Right atrium auricular region (tissue), 2 donors: ENCODE measurements around the gene LIPK. TPM values are rescaled to one million over a fixed set of nuclear protein-coding genes. Genes with fewer than 3 reads are reported as not detected.

ENCODE experiments used
- DNase-seq: peaks from one replicate; pipeline ENCODE4 v3.0.0-alpha.2; 2019; ENCODE audit warnings: low spot score
- H3K27ac ChIP-seq, 2 donors: fragments of 200-600 bp; sonication (generic); 1 replicate in 1 of 2; 2 replicates in 1 of 2; pipeline ENCODE4 v1.5.1; 2016 to 2019
- H3K27me3 ChIP-seq, 2 donors: fragments of 200-600 bp; sonication (generic); one replicate each; pipeline versions ENCODE4 v1.5.1 to v1.6.0; 2017 to 2019
- H3K36me3 ChIP-seq: fragments of 200-600 bp; sonication (generic); one replicate; pipeline ENCODE4 v1.5.1; 2016
- H3K4me1 ChIP-seq, 2 donors: fragments of 200-600 bp; sonication (generic); one replicate each; pipeline versions ENCODE4 v1.5.1 to v1.6.0; 2017 to 2019
- H3K4me3 ChIP-seq, 2 donors: fragments of 200-600 bp; sonication (generic); 1 replicate in 1 of 2; 2 replicates in 1 of 2; pipeline ENCODE4 v1.5.1; 2017 to 2019; ENCODE audit warnings: mild to moderate bottlenecking in 1 of 2, moderate library complexity in 1 of 2
- H3K9me3 ChIP-seq, 2 donors: fragments of 200-600 bp; sonication (generic); one replicate each; pipeline ENCODE4 v1.5.1; 2019
- CTCF ChIP-seq, 2 donors: fragments of 200-600 bp; sonication (generic); IDR thresholded peaks; one replicate each; pipeline ENCODE4 v1.5.1; 2019; ENCODE audit warnings: antibody characterized with exemption in 2 of 2
- total RNA-seq, 2 donors: library from RNA; depleted of rRNA; stranded (reverse); fragments of >200 nt; gene quantifications; one replicate each; pipeline ENCODE4 v1.1.0, GENCODE V29; 2016

Gene LIPK
- total RNA-seq, 2 donors from 2014 or later = not detected

DNA sequence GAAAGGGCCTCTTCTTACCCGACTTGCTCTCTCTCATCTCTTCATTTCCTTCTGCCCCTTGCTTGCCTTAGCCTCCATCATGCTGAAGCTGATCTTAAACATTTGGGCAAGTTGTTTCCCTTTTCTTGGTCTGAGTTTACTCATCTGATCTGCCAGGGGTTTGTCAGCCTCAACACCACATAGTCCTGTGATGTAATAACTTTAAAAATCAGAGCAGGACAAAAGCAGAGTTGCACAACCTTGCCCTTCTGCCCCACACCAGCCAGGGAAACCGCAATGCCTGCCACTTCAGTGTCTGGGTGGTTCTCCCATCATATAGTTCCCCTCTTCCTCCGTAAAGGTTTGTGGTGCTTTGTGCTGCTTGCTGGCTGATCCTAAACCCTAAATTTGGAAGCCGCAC lies 86.6 kb downstream of the LIPK start:
- no peak for TF ChIP-seq CTCF (IDR thresholded peaks at IDR 0.05)
- Histone ChIP-seq H3K36me3 (no peaks in the 10 kb centered on the region), H3K27me3 (no peaks in the 10 kb centered on the region), H3K27ac (no peak overlapping the region), H3K4me1 (no peaks in the 10 kb centered on the region), H3K4me3 (no peak overlapping the region), H3K9me3 (no peaks in the 10 kb centered on the region)
- DNase-seq = no peak

- DNase-seq = no peak
- Histone ChIP-seq H3K4me3 (no peak overlapping the region), H3K27me3 (no peaks in the 10 kb centered on the region), H3K4me1 (no peaks in the 10 kb centered on the region), H3K36me3 (no peaks in the 10 kb centered on the region), H3K9me3 (no peaks in the 10 kb centered on the region), H3K27ac (no peak overlapping the region)
- TF ChIP-seq CTCF (IDR thresholded peaks at IDR 0.05) = no peak
These were observed 87.8 kb downstream of the LIPK start for GRCh38 chr10:88793712-88794299.

GRCh38 chr10:88794731-88795130 lies 88.7 kb downstream of the LIPK start:
- H3K4me1 ChIP-seq = no peaks in the 10 kb centered on the region
- no peak overlapping the region for H3K27ac ChIP-seq
- TF ChIP-seq CTCF (IDR thresholded peaks at IDR 0.05) = no peak

DNA sequence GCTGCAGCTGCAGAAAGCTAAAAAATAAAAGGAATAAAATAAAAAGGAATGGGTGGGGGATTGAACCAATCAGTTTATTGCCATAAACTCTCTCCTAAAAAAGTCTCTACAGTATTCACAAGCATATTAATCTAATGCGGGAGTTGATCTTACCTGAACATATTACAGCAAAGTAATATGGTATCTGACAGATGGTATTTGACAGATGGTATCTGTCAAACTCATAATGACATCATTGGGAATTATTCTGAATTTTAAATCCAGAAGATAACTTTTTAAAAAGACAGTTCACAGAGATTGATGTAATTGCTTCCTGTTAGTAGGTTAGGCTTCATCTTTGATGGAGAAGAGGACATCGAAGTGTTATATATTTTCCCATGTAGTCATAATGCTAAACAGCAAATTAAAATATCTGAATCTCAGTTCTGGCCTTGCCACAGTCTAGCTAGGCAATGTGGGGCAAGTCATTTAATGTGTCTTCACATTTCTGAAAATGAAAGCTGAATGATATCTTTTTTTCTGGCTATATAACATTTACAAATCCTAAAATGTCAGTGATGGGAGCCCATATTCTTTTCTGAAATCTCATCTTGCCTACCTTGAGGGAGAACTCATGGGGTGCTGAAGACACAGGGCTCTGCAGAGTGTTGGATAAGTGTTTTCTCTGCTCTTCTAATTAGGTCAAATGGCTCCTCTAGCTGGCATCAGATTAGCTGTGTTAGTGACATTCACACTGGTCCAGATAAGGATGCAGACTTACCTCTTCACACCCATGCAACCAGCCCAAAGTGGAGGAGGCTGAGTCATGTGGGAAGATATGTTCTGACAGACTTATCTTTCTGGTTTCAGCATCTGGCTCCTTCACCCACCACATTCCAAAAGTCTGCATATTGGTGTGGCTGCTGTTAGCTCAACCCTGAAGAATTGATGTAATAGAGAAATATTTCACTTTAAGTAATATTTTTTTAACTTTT lies 94.4 kb downstream of the LIPK start:
- DNase-seq = no peak
- TF ChIP-seq CTCF (IDR thresholded peaks at IDR 0.05) = no peak

More at GRCh38 chr10:88794731-88795130, 88.7 kb downstream of the LIPK start:
- no peak for DNase-seq
- Histone ChIP-seq H3K9me3 (no peaks in the 10 kb centered on the region), H3K4me3 (no peak overlapping the region), H3K27me3 (no peaks in the 10 kb centered on the region), H3K36me3 (no peaks in the 10 kb centered on the region)

More for the DNA sequence above, 94.4 kb downstream of the LIPK start:
- H3K9me3 ChIP-seq = no peaks in the 10 kb centered on the region
- H3K27ac ChIP-seq = no peak overlapping the region
- H3K4me1 ChIP-seq = no peaks in the 10 kb centered on the region
- no peak overlapping the region for H3K4me3 ChIP-seq
- H3K36me3 ChIP-seq = no peaks in the 10 kb centered on the region
- H3K27me3 ChIP-seq = no peaks in the 10 kb centered on the region

Other genes starting within 250 kb of the LIPK start
- gene RNLS, start 122.9 kb upstream of the LIPK start, total RNA-seq = 10 to 100 TPM; 14.9 to 26.8 TPM
- gene LIPJ, start 119.5 kb upstream of the LIPK start, total RNA-seq = under 1 TPM in 1 of 2 donors, not detected in 1; 0.08 TPM
- not detected for gene LIPF, start 41.8 kb upstream of the LIPK start, total RNA-seq
- not detected for gene LIPN, start 53.8 kb downstream of the LIPK start, total RNA-seq
- under 1 TPM; 0.67 to 0.83 TPM for gene LIPM, start 96.5 kb downstream of the LIPK start, total RNA-seq
- gene ANKRD22, start 145.6 kb downstream of the LIPK start, total RNA-seq = not detected
- 10 to 100 TPM in 1 of 2 donors, 1 to 10 TPM in 1; 8.8 to 13.8 TPM for gene STAMBPL1, start 174.0 kb downstream of the LIPK start, total RNA-seq
- gene ACTA2, start 246.5 kb downstream of the LIPK start, total RNA-seq = 1,000 to 10,000 TPM in 1 of 2 donors, 100 to 1,000 TPM in 1; 934 to 1,936 TPM